Bronchial epithelial cell (primary cell): ENCODE measurements around the gene SLC25A17. TPM values are rescaled to one million over a fixed set of nuclear protein-coding genes. Genes with fewer than 3 reads are reported as not detected.

Experiments
- DNase-seq: peaks from one replicate; pipeline ENCODE4 v3.0.0-alpha.2; 2010; ENCODE audit warnings: low read depth
- FAIRE-seq: peaks from 2 replicates; lab custom pipeline; 2011; peaks lifted over from hg19 to GRCh38; lab: Jason Lieb, UNC
- H3K27me3 ChIP-seq: 2 replicates; pipeline ENCODE4 v1.5.1; 2011; ENCODE audit warnings: low read length; ENCODE audit not compliant: control insufficient read depth, insufficient read depth
- H3K36me3 ChIP-seq: 2 replicates; pipeline ENCODE4 v1.5.1; 2011; ENCODE audit warnings: low read length; ENCODE audit not compliant: control insufficient read depth, insufficient read depth
- H3K4me3 ChIP-seq: 2 replicates; pipeline ENCODE4 v1.5.1; 2011; ENCODE audit warnings: mild to moderate bottlenecking, low read depth, low read length, control low read depth
- CTCF ChIP-seq: IDR thresholded peaks from 2 replicates; pipeline ENCODE4 v1.5.1; 2011; ENCODE audit warnings: mild to moderate bottlenecking, moderate library complexity, low read length, control low read depth, inconsistent platforms; ENCODE audit not compliant: insufficient read depth, severe bottlenecking
- total RNA-seq: library from RNA; depleted of rRNA; stranded (reverse); fragments of >200 nt; gene quantifications from 2 replicates; pipeline ENCODE4 v1.2.1, GENCODE V29; 2014

SLC25A17 gene
- total RNA-seq, 1 donor from 2014 or later = 27.4 TPM

- no peak for TF ChIP-seq CTCF
- Histone ChIP-seq H3K4me3 (no peak overlapping the region), H3K36me3 (no peaks in the 10 kb centered on the region), H3K27me3 (no peaks in the 10 kb centered on the region)
- no peak for DNase-seq
- FAIRE-seq = no peak
These were observed 86.2 kb downstream of the SLC25A17 start for GRCh38 chr22:40732999-40733292.

GRCh38 chr22:40729284-40729683, 89.9 kb downstream of the SLC25A17 start:
- DNase-seq (no peak), FAIRE-seq (no peak)
- no peaks in the 10 kb centered on the region for H3K27me3 ChIP-seq
- no peak overlapping the region for H3K4me3 ChIP-seq
- H3K36me3 ChIP-seq = no peaks in the 10 kb centered on the region
- no peak for TF ChIP-seq CTCF

GRCh38 chr22:40728731-40729189, 90.4 kb downstream of the SLC25A17 start:
- no peaks in the 10 kb centered on the region for H3K27me3 ChIP-seq
- H3K4me3 ChIP-seq = no peak overlapping the region
- TF ChIP-seq CTCF = no peak
- peak; percentile 77 for DNase-seq
- no peak for FAIRE-seq
- no peaks in the 10 kb centered on the region for H3K36me3 ChIP-seq

- no peak for TF ChIP-seq CTCF
- Histone ChIP-seq H3K36me3 (no peaks in the 10 kb centered on the region), H3K27me3 (no peaks in the 10 kb centered on the region), H3K4me3 (no peak overlapping the region)
- FAIRE-seq (no peak), DNase-seq (no peak)
These were observed 91.1 kb downstream of the SLC25A17 start for GRCh38 chr22:40727964-40728615.

- Histone ChIP-seq H3K27me3 (no peaks in the 10 kb centered on the region), H3K36me3 (no peaks in the 10 kb centered on the region), H3K4me3 (no peak overlapping the region)
- DNase-seq (no peak), FAIRE-seq (no peak)
- no peak for TF ChIP-seq CTCF
These were observed 91.8 kb downstream of the SLC25A17 start for GRCh38 chr22:40727070-40727963.
